HepG2 (cell line): ENCODE results near the gene PERCC1. TPM values are rescaled to one million over a fixed set of nuclear protein-coding genes. Genes with fewer than 3 reads are reported as not detected.

ENCODE experiments used
- CREBL2 ChIP-seq: sonication (generic); formaldehyde crosslinking; IDR thresholded peaks from 2 replicates; pipeline ENCODE4 v1.8.1; 2023; ENCODE audit warnings: missing genetic modification reagents, mild to moderate bottlenecking, borderline replicate concordance
- HNF4A ChIP-seq: sonication (generic); formaldehyde crosslinking; IDR thresholded peaks from 2 replicates; pipeline ENCODE4 v1.4.0; 2020; ENCODE audit warnings: missing genetic modification reagents
- MED13 ChIP-seq: sonication (generic); formaldehyde crosslinking; IDR thresholded peaks from 2 replicates; pipeline ENCODE4 v1.5.0; 2020; ENCODE audit warnings: missing genetic modification reagents
- MNT ChIP-seq: fragments of 450-650 bp; IDR thresholded peaks from 2 replicates; pipeline ENCODE4 v1.6.1; 2016
- NFATC3 ChIP-seq: sonication (generic); formaldehyde crosslinking; IDR thresholded peaks from 2 replicates; pipeline ENCODE4 v1.5.1; 2020; ENCODE audit warnings: mild to moderate bottlenecking, missing genetic modification reagents
- RBAK ChIP-seq: sonication (generic); formaldehyde crosslinking; IDR thresholded peaks from 2 replicates; pipeline ENCODE4 v1.5.1; 2020; ENCODE audit warnings: mild to moderate bottlenecking, missing genetic modification reagents
- SETDB1 ChIP-seq: sonication (generic); formaldehyde crosslinking; IDR thresholded peaks from 2 replicates; pipeline ENCODE4 v1.5.1; 2020; ENCODE audit warnings: missing genetic modification reagents, mild to moderate bottlenecking, borderline replicate concordance
- TBX2 ChIP-seq: sonication (generic); formaldehyde crosslinking; IDR thresholded peaks from 2 replicates; pipeline ENCODE4 v1.5.0; 2020; ENCODE audit warnings: missing genetic modification reagents, mild to moderate bottlenecking, borderline replicate concordance
- TERF1 ChIP-seq: sonication (generic); formaldehyde crosslinking; IDR thresholded peaks from 2 replicates; pipeline ENCODE4 v1.8.0; 2022; ENCODE audit warnings: mild to moderate bottlenecking, missing genetic modification reagents, moderate library complexity
- USF2 ChIP-seq, 2 experiments: sonication (generic) in 1 of 2; formaldehyde crosslinking in 1 of 2; IDR thresholded peaks; 2 replicates each; pipeline versions ENCODE4 v1.5.1 to v1.6.1; 2011 to 2020; ENCODE audit warnings: borderline replicate concordance in 1 of 2, low read depth in 1 of 2, low read length in 1 of 2, mild to moderate bottlenecking in 1 of 2, missing genetic modification reagents in 1 of 2, moderate library complexity in 1 of 2
- ZNF10 ChIP-seq: sonication (generic); formaldehyde crosslinking; IDR thresholded peaks from 2 replicates; pipeline ENCODE4 v1.4.0; 2020; ENCODE audit warnings: mild to moderate bottlenecking, low read depth, missing genetic modification reagents, borderline replicate concordance
- ZNF33A ChIP-seq: sonication (generic); formaldehyde crosslinking; IDR thresholded peaks from 2 replicates; pipeline ENCODE4 v1.5.1; 2020; ENCODE audit warnings: missing genetic modification reagents, mild to moderate bottlenecking, moderate library complexity, borderline replicate concordance
- ZNF496 ChIP-seq: sonication (generic); formaldehyde crosslinking; IDR thresholded peaks from 2 replicates; pipeline ENCODE4 v1.8.1; 2023; ENCODE audit warnings: mild to moderate bottlenecking, moderate library complexity, missing genetic modification reagents; ENCODE audit not compliant: insufficient replicate concordance
- ZNF574 ChIP-seq: sonication (generic); formaldehyde crosslinking; IDR thresholded peaks from 2 replicates; pipeline ENCODE4 v1.4.0; 2020; ENCODE audit warnings: missing genetic modification reagents
- ZNF766 ChIP-seq: sonication (generic); formaldehyde crosslinking; IDR thresholded peaks from 2 replicates; pipeline ENCODE4 v1.5.0; 2020; ENCODE audit warnings: missing genetic modification reagents, borderline replicate concordance
- ZSCAN21 ChIP-seq: sonication (generic); formaldehyde crosslinking; IDR thresholded peaks from 2 replicates; pipeline ENCODE4 v1.8.0; 2022; ENCODE audit warnings: mild to moderate bottlenecking, missing genetic modification reagents, moderate library complexity, borderline replicate concordance
- ZSCAN9 ChIP-seq: IDR thresholded peaks from 2 replicates; pipeline ENCODE4 v1.6.1; 2016; ENCODE audit warnings: borderline replicate concordance
- polyA plus RNA-seq, 8 experiments: library from polyadenylated mRNA; depleted of rRNA in 3 of 8; stranded (reverse) in 7 of 8; unstranded in 1 of 8; fragments of >200 nt; fragmentation: Illumina TruSeq in 4 of 8; extraction: Trizol in 4 of 8; gene quantifications; 2 replicates each; pipeline versions ENCODE4 v1.2.1 to v1.2.3, GENCODE V29; 2011 to 2016; ENCODE audit warnings: low read depth in 4 of 8, missing spikeins in 1 of 8, mixed read lengths in 1 of 8; ENCODE audit not compliant: insufficient read depth in 1 of 8
- total RNA-seq, 5 experiments: library from RNA; depleted of rRNA; stranded (reverse); fragments of >200 nt; fragmentation: Illumina TruSeq; extraction: Trizol; gene quantifications; 2 replicates each; pipeline ENCODE4 v1.2.3, GENCODE V29; 2016; ENCODE audit warnings: low read depth in 1 of 5
- TF ChIP-seq, protein P1 (sequence below): sonication (generic); formaldehyde crosslinking; IDR thresholded peaks from 2 replicates; pipeline ENCODE4 v1.8.1; 2023; ENCODE audit warnings: mild to moderate bottlenecking, missing genetic modification reagents

PERCC1 gene
- total and polyA plus RNA-seq, 2 of the 13 experiments (the other 11 are each of a cell fraction or from before 2014, with no cell fraction given), result 0.15 TPM; not detected in 1

GRCh38 chr16:1430759-1431496 lies at the start of gene PERCC1 (continued):
- TF ChIP-seq ZSCAN9, result 0 out of 2 replicates have a peak, but pooled peaks have one; percentile 27
- no peak for TF ChIP-seq ZNF766 (CRISPR knock-in tag)
- TF ChIP-seq TERF1 (CRISPR knock-in tag), result no peak
- TF ChIP-seq TBX2 (CRISPR knock-in tag), result peak; percentile 98
- TF ChIP-seq HNF4A (CRISPR knock-in tag), result peak; percentile 37; the same call in 1 of the 2 replicates
- TF ChIP-seq, protein P1, sequence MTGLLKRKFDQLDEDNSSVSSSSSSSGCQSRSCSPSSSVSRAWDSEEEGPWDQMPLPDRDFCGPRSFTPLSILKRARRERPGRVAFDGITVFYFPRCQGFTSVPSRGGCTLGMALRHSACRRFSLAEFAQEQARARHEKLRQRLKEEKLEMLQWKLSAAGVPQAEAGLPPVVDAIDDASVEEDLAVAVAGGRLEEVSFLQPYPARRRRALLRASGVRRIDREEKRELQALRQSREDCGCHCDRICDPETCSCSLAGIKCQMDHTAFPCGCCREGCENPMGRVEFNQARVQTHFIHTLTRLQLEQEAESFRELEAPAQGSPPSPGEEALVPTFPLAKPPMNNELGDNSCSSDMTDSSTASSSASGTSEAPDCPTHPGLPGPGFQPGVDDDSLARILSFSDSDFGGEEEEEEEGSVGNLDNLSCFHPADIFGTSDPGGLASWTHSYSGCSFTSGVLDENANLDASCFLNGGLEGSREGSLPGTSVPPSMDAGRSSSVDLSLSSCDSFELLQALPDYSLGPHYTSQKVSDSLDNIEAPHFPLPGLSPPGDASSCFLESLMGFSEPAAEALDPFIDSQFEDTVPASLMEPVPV (CRISPR knock-in tag), result 0 out of 2 replicates have a peak, but pooled peaks have one; percentile 18
- TF ChIP-seq ZNF574 (CRISPR knock-in tag), result peak; percentile 47
- TF ChIP-seq SETDB1 (CRISPR knock-in tag), result no peak
- no peak for TF ChIP-seq ZNF10 (CRISPR knock-in tag)
- TF ChIP-seq ZNF33A (CRISPR knock-in tag), result no peak
- TF ChIP-seq MED13, result no peak
- no peak for TF ChIP-seq CREBL2 (CRISPR knock-in tag)
- TF ChIP-seq ZSCAN21, result 0 out of 2 replicates have a peak, but pooled peaks have one; percentile 29
- TF ChIP-seq RBAK, result no peak
- no peak for TF ChIP-seq NFATC3
- TF ChIP-seq USF2 (IDR thresholded peaks at IDR 0.05; ENCODE audit: low read depth, low read length), result no peak
- TF ChIP-seq USF2 (CRISPR knock-in tag; IDR thresholded peaks at IDR 0.05; ENCODE audit: borderline replicate concordance), result peak; percentile 32; the same call in 1 of the 2 replicates
- TF ChIP-seq ZNF496 (CRISPR knock-in tag), result no peak
- no peak for TF ChIP-seq MNT
